HEK293 (cell line): ENCODE results near the gene RRP9.

Experiments
- CTCF ChIA-PET: fragments of 350-600 bp; formaldehyde crosslinking; extraction: SDS; loops from one replicate; lab custom pipeline; 2021; ENCODE audit warnings: antibody characterized with exemption; lab: Yijun Ruan, JAX
- POLR2A ChIA-PET: fragments of 300-600 bp; formaldehyde crosslinking; extraction: SDS; loops from one replicate; lab custom pipeline; 2020; ENCODE audit warnings: antibody characterized with exemption, inconsistent platforms; lab: Yijun Ruan, JAX
- H3K27ac ChIP-seq: fragments of 200-500 bp; sonication (Bioruptor generic); 2 replicates; pipeline ENCODE4 v1.5.1; 2014; ENCODE audit warnings: low read depth, low read length, control low read depth, inconsistent platforms; ENCODE audit errors: extremely low read depth
- H3K36me3 ChIP-seq, 2 experiments: fragments of 200-500 bp in 1 of 2; sonication (Bioruptor generic) in 1 of 2; 1 replicate in 1 of 2; 2 replicates in 1 of 2; pipeline ENCODE4 v1.5.1; 2014 to 2017; ENCODE audit warnings: inconsistent platforms in 2 of 2, low read length in 2 of 2; ENCODE audit not compliant: control insufficient read depth in 2 of 2, insufficient read depth in 1 of 2
- H3K4me1 ChIP-seq: fragments of 200-500 bp; sonication (Bioruptor generic); 2 replicates; pipeline ENCODE4 v1.5.1; 2014; ENCODE audit warnings: mild to moderate bottlenecking, low read length, inconsistent platforms; ENCODE audit not compliant: control insufficient read depth, insufficient read depth
- H3K4me3 ChIP-seq: 2 replicates; pipeline ENCODE4 v1.5.1; 2011; ENCODE audit warnings: low read depth, mild to moderate bottlenecking, control low read depth, low read length, moderate library complexity
- H3K9me3 ChIP-seq: fragments of 200-500 bp; sonication (Bioruptor generic); 2 replicates; pipeline ENCODE4 v1.5.1; 2014; ENCODE audit warnings: low read depth, low read length, inconsistent platforms; ENCODE audit not compliant: control insufficient read depth, insufficient read depth
- GLIS1 ChIP-seq: fragments of 450-650 bp; formaldehyde crosslinking; IDR thresholded peaks from 2 replicates; pipeline ENCODE4 v1.5.1; 2016; ENCODE audit warnings: missing biosample characterization, missing genetic modification characterization
- HIC1 ChIP-seq: fragments of 450-650 bp; formaldehyde crosslinking; IDR thresholded peaks from 2 replicates; pipeline ENCODE4 v1.5.1; 2016; ENCODE audit warnings: missing biosample characterization, missing genetic modification characterization
- HOXC10 ChIP-seq: sonication (generic); formaldehyde crosslinking; IDR thresholded peaks from 2 replicates; pipeline ENCODE4 v1.8.1; 2023; ENCODE audit warnings: mild to moderate bottlenecking, missing genetic modification reagents
- OSR2 ChIP-seq: fragments of 450-650 bp; formaldehyde crosslinking; IDR thresholded peaks from 2 replicates; pipeline ENCODE4 v1.5.1; 2016; ENCODE audit warnings: missing biosample characterization, missing genetic modification characterization
- RBAK ChIP-seq: fragments of 450-650 bp; formaldehyde crosslinking; IDR thresholded peaks from 2 replicates; pipeline ENCODE4 v1.5.1; 2016; ENCODE audit warnings: missing biosample characterization, missing genetic modification characterization
- SP7 ChIP-seq: fragments of 450-650 bp; formaldehyde crosslinking; IDR thresholded peaks from 2 replicates; pipeline ENCODE4 v1.5.1; 2016; ENCODE audit warnings: missing biosample characterization, missing genetic modification characterization
- WT1 ChIP-seq: fragments of 450-650 bp; formaldehyde crosslinking; IDR thresholded peaks from 2 replicates; pipeline ENCODE4 v1.5.1; 2016; ENCODE audit warnings: missing biosample characterization, missing genetic modification characterization
- ZFP3 ChIP-seq: fragments of 450-650 bp; formaldehyde crosslinking; IDR thresholded peaks from 2 replicates; pipeline ENCODE4 v1.5.1; 2016; ENCODE audit warnings: low read depth, missing biosample characterization, missing genetic modification characterization
- ZFP37 ChIP-seq: fragments of 450-650 bp; formaldehyde crosslinking; IDR thresholded peaks from 2 replicates; pipeline ENCODE4 v1.5.1; 2016; ENCODE audit warnings: missing biosample characterization, missing genetic modification characterization
- ZFP41 ChIP-seq: fragments of 450-650 bp; formaldehyde crosslinking; IDR thresholded peaks from 2 replicates; pipeline ENCODE4 v1.5.1; 2016; ENCODE audit warnings: missing biosample characterization, missing genetic modification characterization, borderline replicate concordance
- ZNF10 ChIP-seq: fragments of 450-650 bp; formaldehyde crosslinking; IDR thresholded peaks from 2 replicates; pipeline ENCODE4 v1.5.1; 2017; ENCODE audit warnings: missing biosample characterization, missing genetic modification characterization
- ZNF140 ChIP-seq: fragments of 450-650 bp; formaldehyde crosslinking; IDR thresholded peaks from 2 replicates; pipeline ENCODE4 v1.5.1; 2016; ENCODE audit warnings: missing biosample characterization, missing genetic modification characterization
- ZNF2 ChIP-seq: fragments of 450-650 bp; formaldehyde crosslinking; IDR thresholded peaks from 2 replicates; pipeline ENCODE4 v1.5.1; 2016; ENCODE audit warnings: missing biosample characterization, missing genetic modification characterization
- ZNF202 ChIP-seq: fragments of 450-650 bp; formaldehyde crosslinking; IDR thresholded peaks from 2 replicates; pipeline ENCODE4 v1.5.1; 2016; ENCODE audit warnings: missing biosample characterization, missing genetic modification characterization, borderline replicate concordance
- ZNF292 ChIP-seq: fragments of 450-650 bp; formaldehyde crosslinking; IDR thresholded peaks from 2 replicates; pipeline ENCODE4 v1.5.1; 2016; ENCODE audit warnings: low read depth, missing biosample characterization, missing genetic modification characterization, borderline replicate concordance
- ZNF423 ChIP-seq: fragments of 450-650 bp; formaldehyde crosslinking; IDR thresholded peaks from 2 replicates; pipeline ENCODE4 v1.5.1; 2016; ENCODE audit warnings: missing biosample characterization, missing genetic modification characterization
- ZNF449 ChIP-seq: fragments of 450-650 bp; formaldehyde crosslinking; IDR thresholded peaks from 2 replicates; pipeline ENCODE4 v1.5.1; 2017; ENCODE audit warnings: missing biosample characterization, mild to moderate bottlenecking, missing genetic modification characterization, moderate library complexity
- ZNF585B ChIP-seq: fragments of 450-650 bp; formaldehyde crosslinking; IDR thresholded peaks from 2 replicates; pipeline ENCODE4 v1.5.1; 2016; ENCODE audit warnings: missing biosample characterization, missing genetic modification characterization
- ZNF624 ChIP-seq: fragments of 450-650 bp; formaldehyde crosslinking; IDR thresholded peaks from 2 replicates; pipeline ENCODE4 v1.5.1; 2017; ENCODE audit warnings: missing biosample characterization, missing genetic modification characterization
- ZNF639 ChIP-seq: fragments of 450-650 bp; formaldehyde crosslinking; IDR thresholded peaks from 2 replicates; pipeline ENCODE4 v1.5.1; 2016; ENCODE audit warnings: missing biosample characterization, missing genetic modification characterization
- ZNF747 ChIP-seq: fragments of 450-650 bp; formaldehyde crosslinking; IDR thresholded peaks from 2 replicates; pipeline ENCODE4 v1.5.1; 2016; ENCODE audit warnings: missing biosample characterization, missing genetic modification characterization
- ZNF837 ChIP-seq: fragments of 450-650 bp; formaldehyde crosslinking; IDR thresholded peaks from 2 replicates; pipeline ENCODE4 v1.5.1; 2016; ENCODE audit warnings: missing biosample characterization, missing genetic modification characterization

RRP9 gene

GRCh38 chr3:51932471-51933370 is 9.0 kb downstream of the RRP9 start:
- peaks cover 0 to 46% of the 10 kb centered on the region in 2 experiments; a peak in 1 of 3 replicates for H3K36me3 ChIP-seq
- H3K4me1 ChIP-seq: no peaks in the 10 kb centered on the region
- POLR2A ChIA-PET: interaction anchor here (0.6 to 1.7 kb wide), 3 partner anchors 9 to 153 kb away, joined by 3 to 9 read pairs (median 4); partner anchors contain the start of genes PARP3, RPL29 and RRP9

GRCh38 chr3:51931756-51932155 is 9.9 kb downstream of the RRP9 start:
- H3K4me3 ChIP-seq: no peak overlapping the region

More at GRCh38 chr3:51932471-51933370, 9.0 kb downstream of the RRP9 start:
- H3K27ac ChIP-seq: no peak overlapping the region
- no peak for TF ChIP-seq ZNF292 (tag by site-specific recombination)
- no peak for TF ChIP-seq ZNF10 (tag by site-specific recombination)
- no peak for TF ChIP-seq ZNF747 (tag by site-specific recombination)
- no peak for TF ChIP-seq ZNF585B
- no peak for TF ChIP-seq ZFP3
- no peak for TF ChIP-seq ZNF202
- TF ChIP-seq ZNF423 (tag by site-specific recombination): no peak
- no peak for TF ChIP-seq ZNF624 (tag by site-specific recombination)
- no peak for TF ChIP-seq ZNF140 (tag by site-specific recombination)
- no peak for TF ChIP-seq SP7
- no peak for TF ChIP-seq ZFP41 (tag by site-specific recombination)
- no peak for TF ChIP-seq HIC1 (tag by site-specific recombination)
- TF ChIP-seq ZFP37 (tag by site-specific recombination): no peak
- no peak overlapping the region for H3K4me3 ChIP-seq
- CTCF ChIA-PET: interaction anchor here (0.7 to 1.1 kb wide), 2 partner anchors 9 to 121 kb away, joined by 3 to 5 read pairs; partner anchors contain the start of gene RRP9
- no peaks in the 10 kb centered on the region for H3K9me3 ChIP-seq

GRCh38 chr3:51930439-51930838 is 11.3 kb downstream of the RRP9 start:
- no peaks in the 10 kb centered on the region for H3K9me3 ChIP-seq
- no peaks in the 10 kb centered on the region for H3K4me1 ChIP-seq
- CTCF ChIA-PET: interaction anchor here (0.6 kb wide), 1 partner anchor 53 kb away, joined by 4 read pairs; the partner anchor contains the start of gene ACY1
- TF ChIP-seq OSR2 (tag by site-specific recombination): no peak
- TF ChIP-seq HIC1 (tag by site-specific recombination): no peak
- TF ChIP-seq WT1 (tag by site-specific recombination): no peak
- no peak for TF ChIP-seq ZNF449 (tag by site-specific recombination)
- no peak for TF ChIP-seq GLIS1
- TF ChIP-seq HOXC10 (CRISPR knock-in tag): no peak
- no peak for TF ChIP-seq ZNF2 (tag by site-specific recombination)
- no peak overlapping the region for H3K4me3 ChIP-seq
- no peak overlapping the region for H3K27ac ChIP-seq
- H3K36me3 ChIP-seq: peaks cover 0 to 25% of the 10 kb centered on the region in 2 experiments; a peak in 1 of 3 replicates
- POLR2A ChIA-PET: no interaction called here

More at GRCh38 chr3:51931756-51932155, 9.9 kb downstream of the RRP9 start:
- H3K36me3 ChIP-seq: peaks cover 0 to 37% of the 10 kb centered on the region in 2 experiments; a peak in 1 of 3 replicates
- H3K9me3 ChIP-seq: no peaks in the 10 kb centered on the region
- no peak overlapping the region for H3K27ac ChIP-seq
- POLR2A ChIA-PET: interaction anchor here (1.7 kb wide), 1 partner anchor 10 kb away, joined by 9 read pairs; the partner anchor contains the start of genes PARP3 and RRP9
- TF ChIP-seq ZNF837 (tag by site-specific recombination) (no peak), ZNF639 (tag by site-specific recombination) (no peak), RBAK (no peak)
- no peaks in the 10 kb centered on the region for H3K4me1 ChIP-seq
- CTCF ChIA-PET: interaction anchor here (0.6 kb wide), 1 partner anchor 10 kb away, joined by 5 read pairs; no protein-coding TSS in a partner anchor
